HL-60 (cell line): ENCODE measurements around the gene MAD1L1.

Source experiments
- CTCF ChIP-seq: IDR thresholded peaks from one replicate; pipeline ENCODE4 v1.5.1; 2011; ENCODE audit warnings: low read length, control low read depth, inconsistent platforms; ENCODE audit not compliant: insufficient read depth
- GABPA ChIP-seq: IDR thresholded peaks from 2 replicates; pipeline ENCODE4 v1.6.1; 2012; ENCODE audit warnings: low read depth
- POLR2AphosphoS5 ChIP-seq: IDR thresholded peaks from 2 replicates; pipeline ENCODE4 v1.6.1; 2012; ENCODE audit warnings: low read depth
- SPI1 ChIP-seq: IDR thresholded peaks from 2 replicates; pipeline ENCODE4 v1.6.1; 2012; ENCODE audit warnings: low read depth, mild to moderate bottlenecking, borderline replicate concordance
- TF ChIP-seq, protein P1 (sequence below): IDR thresholded peaks from 2 replicates; pipeline ENCODE4 v1.6.1; 2012; ENCODE audit warnings: low read depth; ENCODE audit not compliant: insufficient replicate concordance

DNA sequence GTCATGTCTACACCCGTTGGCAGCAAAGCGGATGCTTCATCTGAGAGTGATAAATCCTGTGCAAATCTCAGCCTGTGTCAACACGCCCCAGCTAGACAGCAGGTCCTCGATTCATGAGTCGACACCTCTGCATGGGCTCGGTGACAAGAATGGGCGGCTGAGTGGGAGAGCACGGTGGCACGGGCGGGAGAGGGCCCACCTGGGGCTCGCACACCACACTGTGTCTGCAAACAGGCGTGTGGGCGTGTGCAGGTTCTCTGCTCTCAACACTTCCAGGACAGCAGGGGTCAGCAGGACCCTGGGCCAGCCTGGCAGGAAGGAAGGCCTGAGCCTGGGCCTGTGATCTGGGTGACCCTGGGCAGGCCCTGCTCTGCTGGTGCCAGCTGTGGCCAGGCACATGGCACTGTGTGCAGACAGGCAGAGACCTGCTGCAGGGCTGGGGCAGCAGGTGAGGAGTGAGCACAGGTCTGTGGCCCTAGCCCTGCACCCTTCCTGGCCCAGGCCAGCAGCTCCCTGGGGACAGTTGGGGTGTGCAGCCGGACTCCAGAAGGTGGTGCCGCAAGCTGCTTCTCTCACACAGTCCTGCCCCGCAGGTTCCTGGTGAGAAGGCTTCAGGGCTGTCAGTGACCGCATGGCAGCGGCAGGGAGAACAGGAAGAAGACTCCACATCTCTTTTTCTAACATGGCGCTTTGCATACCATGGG lies 346.2 kb downstream of the MAD1L1 start:
- TF ChIP-seq, protein P1, sequence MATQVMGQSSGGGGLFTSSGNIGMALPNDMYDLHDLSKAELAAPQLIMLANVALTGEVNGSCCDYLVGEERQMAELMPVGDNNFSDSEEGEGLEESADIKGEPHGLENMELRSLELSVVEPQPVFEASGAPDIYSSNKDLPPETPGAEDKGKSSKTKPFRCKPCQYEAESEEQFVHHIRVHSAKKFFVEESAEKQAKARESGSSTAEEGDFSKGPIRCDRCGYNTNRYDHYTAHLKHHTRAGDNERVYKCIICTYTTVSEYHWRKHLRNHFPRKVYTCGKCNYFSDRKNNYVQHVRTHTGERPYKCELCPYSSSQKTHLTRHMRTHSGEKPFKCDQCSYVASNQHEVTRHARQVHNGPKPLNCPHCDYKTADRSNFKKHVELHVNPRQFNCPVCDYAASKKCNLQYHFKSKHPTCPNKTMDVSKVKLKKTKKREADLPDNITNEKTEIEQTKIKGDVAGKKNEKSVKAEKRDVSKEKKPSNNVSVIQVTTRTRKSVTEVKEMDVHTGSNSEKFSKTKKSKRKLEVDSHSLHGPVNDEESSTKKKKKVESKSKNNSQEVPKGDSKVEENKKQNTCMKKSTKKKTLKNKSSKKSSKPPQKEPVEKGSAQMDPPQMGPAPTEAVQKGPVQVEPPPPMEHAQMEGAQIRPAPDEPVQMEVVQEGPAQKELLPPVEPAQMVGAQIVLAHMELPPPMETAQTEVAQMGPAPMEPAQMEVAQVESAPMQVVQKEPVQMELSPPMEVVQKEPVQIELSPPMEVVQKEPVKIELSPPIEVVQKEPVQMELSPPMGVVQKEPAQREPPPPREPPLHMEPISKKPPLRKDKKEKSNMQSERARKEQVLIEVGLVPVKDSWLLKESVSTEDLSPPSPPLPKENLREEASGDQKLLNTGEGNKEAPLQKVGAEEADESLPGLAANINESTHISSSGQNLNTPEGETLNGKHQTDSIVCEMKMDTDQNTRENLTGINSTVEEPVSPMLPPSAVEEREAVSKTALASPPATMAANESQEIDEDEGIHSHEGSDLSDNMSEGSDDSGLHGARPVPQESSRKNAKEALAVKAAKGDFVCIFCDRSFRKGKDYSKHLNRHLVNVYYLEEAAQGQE, result no peak
- TF ChIP-seq POLR2AphosphoS5, result no peak; the same call in 1 of the 2 replicates
- TF ChIP-seq CTCF, result no peak
- no peak for TF ChIP-seq GABPA
- TF ChIP-seq SPI1, result no peak
